Umbilical cord (tissue), 2 donors: ENCODE results near the gene CMAS. TPM values are rescaled to one million over a fixed set of nuclear protein-coding genes. Genes with fewer than 3 reads are reported as not detected.
"Not testable (repeated sequence)": the region's sequence is repeated elsewhere in the genome, so short reads cannot be mapped to it uniquely, and the experiment has no call there.

Experiments used
- DNase-seq: peaks from one replicate; pipeline ENCODE4 v3.0.0-alpha.2; 2015; ENCODE audit warnings: low spot score
- total RNA-seq: library from RNA; depleted of rRNA; stranded (reverse); fragments of >200 nt; gene quantifications from one replicate; pipeline ENCODE4 v1.2.3, GENCODE V29; 2014; ENCODE audit warnings: low replicate concordance; ENCODE audit not compliant: insufficient read depth

CMAS gene
- total RNA-seq, 1 donor from 2014 or later, result 28.6 TPM

GRCh38 chr12:22046968-22047390 is 961 bp downstream of the CMAS start:
- no peak for DNase-seq

GRCh38 chr12:22047494-22047893 is 1.5 kb downstream of the CMAS start:
- DNase-seq, result no peak

GRCh38 chr12:22048351-22049041 is 2.5 kb downstream of the CMAS start:
- no peak for DNase-seq

- no peak for DNase-seq
Observed at GRCh38 chr12:22050078-22050477, 4.1 kb downstream of the CMAS start.

- DNase-seq, result no peak
Observed at GRCh38 chr12:22051114-22051698, 5.2 kb downstream of the CMAS start.

- DNase-seq, result not testable (repeated sequence)
Observed at GRCh38 chr12:22052994-22053393, 7.0 kb downstream of the CMAS start.

- no peak for DNase-seq
Observed at GRCh38 chr12:22054155-22054554, 8.1 kb downstream of the CMAS start.

GRCh38 chr12:22056607-22057006 is 10.6 kb downstream of the CMAS start:
- DNase-seq, result no peak

GRCh38 chr12:22059976-22060647 is 14.1 kb downstream of the CMAS start:
- no peak for DNase-seq

GRCh38 chr12:22064968-22065367 is 18.9 kb downstream of the CMAS start:
- no peak for DNase-seq

GRCh38 chr12:22066310-22066709 is 20.3 kb downstream of the CMAS start:
- no peak for DNase-seq

- DNase-seq, result no peak
Observed at GRCh38 chr12:22069851-22070250, 23.8 kb downstream of the CMAS start.

GRCh38 chr12:22082190-22082701 is 36.2 kb downstream of the CMAS start:
- no peak for DNase-seq

GRCh38 chr12:22083167-22083566 is 37.1 kb downstream of the CMAS start:
- DNase-seq, result peak; percentile 59

- no peak for DNase-seq
Observed at GRCh38 chr12:22084852-22085251, 38.8 kb downstream of the CMAS start.

GRCh38 chr12:22088886-22089285 is 42.9 kb downstream of the CMAS start:
- no peak for DNase-seq

GRCh38 chr12:22089486-22089885 is 43.5 kb downstream of the CMAS start:
- no peak for DNase-seq

GRCh38 chr12:22099062-22099461 is 53.0 kb downstream of the CMAS start:
- not testable (repeated sequence) for DNase-seq

- DNase-seq, result peak; percentile 25
Observed at GRCh38 chr12:22100958-22101748, 55.1 kb downstream of the CMAS start.

- DNase-seq, result peak; percentile 45
Observed at GRCh38 chr12:22101749-22102243, 55.8 kb downstream of the CMAS start.

- no peak for DNase-seq
Observed at GRCh38 chr12:22103418-22103817, 57.4 kb downstream of the CMAS start.

- DNase-seq, result peak; percentile 22
Observed at GRCh38 chr12:22105542-22105941, 59.5 kb downstream of the CMAS start.
